ACC112 (cell line): Measurements from ENCODE around the gene ARRDC1.

Experiments
- H2AFZ ChIP-seq: fragments of 200-600 bp; sonication (generic); one replicate; pipeline ENCODE4 v1.6.0; 2017; ENCODE audit warnings: antibody characterized with exemption, low read length; ENCODE audit not compliant: unreplicated experiment
- H3K27ac ChIP-seq: fragments of 200-600 bp; sonication (generic); 2 replicates; pipeline ENCODE4 v1.5.1; 2014; ENCODE audit warnings: low read depth, mild to moderate bottlenecking, antibody characterized with exemption, low read length, moderate library complexity
- H3K27me3 ChIP-seq: fragments of 200-600 bp; sonication (generic); 2 replicates; pipeline ENCODE4 v1.6.1; 2014; ENCODE audit warnings: mild to moderate bottlenecking, antibody characterized with exemption, low read length, moderate library complexity, mixed read lengths; ENCODE audit not compliant: insufficient read depth
- H3K36me3 ChIP-seq: fragments of 200-600 bp; sonication (generic); 2 replicates; pipeline ENCODE4 v1.6.1; 2016; ENCODE audit warnings: mild to moderate bottlenecking, antibody characterized with exemption, low read length, moderate library complexity, mixed read lengths; ENCODE audit not compliant: insufficient read depth
- H3K4me1 ChIP-seq: fragments of 200-600 bp; sonication (generic); one replicate; pipeline ENCODE4 v1.6.1; 2016; ENCODE audit warnings: low read length, mixed read lengths; ENCODE audit not compliant: insufficient read depth, unreplicated experiment, control insufficient read depth
- H3K4me3 ChIP-seq: fragments of 200-600 bp; sonication (generic); 2 replicates; pipeline ENCODE4 v1.5.1; 2014; ENCODE audit warnings: mild to moderate bottlenecking, low read depth, low read length
- H3K79me2 ChIP-seq: fragments of 200-600 bp; sonication (generic); one replicate; pipeline ENCODE4 v1.6.0; 2016; ENCODE audit warnings: low read length; ENCODE audit not compliant: control insufficient read depth, unreplicated experiment, insufficient read depth

The ARRDC1 gene

GRCh38 chr9:137657606-137658005, 52.1 kb downstream of the ARRDC1 start:
- Histone ChIP-seq H2AFZ (no peak overlapping the region), H3K27me3 (no peaks in the 10 kb centered on the region), H3K79me2 (peaks cover 64% of the 10 kb centered on the region), H3K4me3 (no peak overlapping the region), H3K4me1 (no peaks in the 10 kb centered on the region), H3K36me3 (no peaks in the 10 kb centered on the region), H3K27ac (no peak overlapping the region)

- Histone ChIP-seq H3K27me3 (no peaks in the 10 kb centered on the region), H3K27ac (no peak overlapping the region), H2AFZ (no peak overlapping the region), H3K4me3 (no peak overlapping the region), H3K36me3 (no peaks in the 10 kb centered on the region), H3K79me2 (peaks cover 65% of the 10 kb centered on the region), H3K4me1 (no peaks in the 10 kb centered on the region)
These were observed 53.3 kb downstream of the ARRDC1 start for GRCh38 chr9:137658781-137659180.

- Histone ChIP-seq H2AFZ (no peak overlapping the region), H3K27me3 (no peaks in the 10 kb centered on the region), H3K79me2 (peaks cover 62% of the 10 kb centered on the region), H3K36me3 (no peaks in the 10 kb centered on the region), H3K4me3 (no peak overlapping the region), H3K27ac (no peak overlapping the region), H3K4me1 (peaks cover 7% of the 10 kb centered on the region)
These were observed 54.7 kb downstream of the ARRDC1 start for GRCh38 chr9:137660144-137660543.

- Histone ChIP-seq H3K79me2 (peaks cover 72% of the 10 kb centered on the region), H3K27ac (no peak overlapping the region), H3K36me3 (no peaks in the 10 kb centered on the region), H3K27me3 (no peaks in the 10 kb centered on the region), H3K4me1 (peaks cover 7% of the 10 kb centered on the region), H3K4me3 (no peak overlapping the region), H2AFZ (no peak overlapping the region)
These were observed 58.1 kb downstream of the ARRDC1 start for GRCh38 chr9:137663584-137663983.

GRCh38 chr9:137664676-137665075, 59.2 kb downstream of the ARRDC1 start:
- no peaks in the 10 kb centered on the region for H3K27me3 ChIP-seq
- no peak overlapping the region for H2AFZ ChIP-seq
- H3K27ac ChIP-seq, result no peak overlapping the region
- no peak overlapping the region for H3K4me3 ChIP-seq
- H3K4me1 ChIP-seq, result peaks cover 7% of the 10 kb centered on the region
- no peaks in the 10 kb centered on the region for H3K36me3 ChIP-seq
- peaks cover 71% of the 10 kb centered on the region for H3K79me2 ChIP-seq
